Posterior cingulate gyrus (tissue), 11 donors: ENCODE results near the gene GSX1.

Experiments used
- DNase-seq, 10 donors: peaks; one replicate each; pipeline versions ENCODE4 v3.0.0 to v3.0.0-alpha.2; 2020 to 2021; ENCODE audit warnings: mixed read lengths in 3 of 10
- intact Hi-C: fragments of 100-400 bp; cut with DNase I; formaldehyde crosslinking; loops from one replicate; pipeline ENCODE4 v1.15.1; 2023

Gene GSX1

DNA sequence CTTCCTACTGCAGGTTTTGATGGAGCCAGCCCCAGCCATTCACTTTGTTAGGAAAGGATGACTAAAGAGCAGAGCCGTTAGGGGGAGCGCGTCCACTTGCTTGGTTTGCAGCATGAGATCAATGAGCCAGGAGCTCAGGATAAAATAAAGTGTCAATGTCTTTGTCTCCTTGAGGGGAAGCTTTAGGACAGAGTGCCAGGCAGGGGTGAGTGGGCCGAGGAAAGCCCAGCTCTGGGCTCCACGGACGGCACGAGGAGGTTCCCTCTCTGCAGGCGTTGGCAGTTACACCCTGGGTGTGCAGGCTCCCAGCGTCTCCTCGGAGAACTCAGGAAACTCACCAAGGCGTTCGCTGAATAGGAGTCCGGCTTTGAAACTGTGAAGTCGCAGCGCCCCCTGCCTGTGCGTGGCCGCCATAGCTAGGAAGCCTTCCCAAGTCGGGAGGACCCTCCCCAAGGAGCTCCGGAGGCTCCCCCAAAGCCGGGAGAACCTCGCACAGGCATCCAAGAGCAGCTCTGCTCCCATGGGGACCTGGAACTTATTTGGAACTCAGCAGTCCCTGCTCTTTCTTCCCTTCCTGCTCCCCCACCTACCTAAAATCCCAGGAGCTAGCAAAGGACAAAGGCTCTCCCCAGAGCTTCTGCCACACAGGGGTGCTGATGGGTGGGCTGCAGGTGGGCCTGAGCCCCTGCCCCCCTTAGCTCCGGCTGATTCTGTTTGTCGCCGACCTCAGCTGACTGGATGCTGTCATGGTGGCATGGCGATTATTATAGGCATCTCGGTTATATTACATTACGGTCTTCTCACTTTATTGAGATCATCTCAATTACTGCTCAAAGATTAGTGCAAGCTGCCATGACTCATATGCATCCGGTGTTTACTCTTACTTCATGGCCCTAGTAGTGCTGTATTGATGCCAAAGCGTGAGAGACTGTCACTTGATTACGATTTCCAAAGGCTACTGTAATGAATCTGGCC, 34.4 kb downstream of the GSX1 start:
- DNase-seq = peak; percentile 63 to 98 (median 82)
- intact Hi-C loops = loop anchor here (1.0 to 2.0 kb wide), 5 partner anchors 98 to 464 kb away; no protein-coding TSS in a partner anchor

DNA sequence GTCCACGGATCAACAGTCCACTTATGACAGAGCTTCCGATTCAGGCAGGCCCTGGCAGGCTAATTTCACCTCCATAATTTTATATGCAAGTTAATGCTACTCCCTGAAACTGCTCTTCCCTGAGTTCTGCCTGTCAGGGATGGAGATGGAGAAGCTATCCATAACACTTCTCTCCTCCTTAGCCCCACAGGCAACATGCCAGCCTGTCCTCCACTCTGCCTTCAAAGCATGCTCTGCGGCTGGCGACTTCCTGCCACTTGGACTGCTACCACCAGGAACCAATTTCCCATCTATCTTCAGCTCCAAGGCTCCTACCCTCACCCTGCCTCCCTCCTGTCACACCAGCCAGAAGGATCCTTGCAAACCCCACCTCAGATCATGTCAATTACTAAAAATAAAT, 35.4 kb downstream of the GSX1 start:
- DNase-seq = no peak
- intact Hi-C loops = loop anchor here (2.0 kb wide), 2 partner anchors 99 to 271 kb away; no protein-coding TSS in a partner anchor

DNA sequence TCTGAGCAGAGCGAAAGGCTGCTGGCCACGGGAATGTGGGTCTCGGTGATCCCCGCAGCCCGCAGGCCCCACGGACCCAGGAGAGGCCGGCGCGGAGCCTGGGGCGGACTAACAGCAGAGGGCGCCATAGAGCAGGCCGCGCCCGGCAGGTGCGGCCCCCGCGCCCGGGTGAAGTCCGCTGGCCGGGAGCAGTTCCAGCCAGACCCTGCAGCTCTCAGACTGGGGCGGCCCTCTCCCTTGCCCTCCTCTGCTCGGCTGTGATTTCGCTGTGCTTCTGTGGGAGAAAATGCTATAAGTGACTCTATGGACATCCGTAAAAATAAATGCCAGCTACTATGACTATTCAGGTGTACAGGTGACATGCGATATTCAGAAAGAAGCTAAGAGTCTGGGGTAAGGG, 37.7 kb downstream of the GSX1 start:
- DNase-seq = peak in 6 of 10 donors; percentile 6 to 86 (median 30)
- intact Hi-C loops = loop anchor here (2.0 to 10.0 kb wide), 2 partner anchors 125 to 155 kb away; no protein-coding TSS in a partner anchor

DNA sequence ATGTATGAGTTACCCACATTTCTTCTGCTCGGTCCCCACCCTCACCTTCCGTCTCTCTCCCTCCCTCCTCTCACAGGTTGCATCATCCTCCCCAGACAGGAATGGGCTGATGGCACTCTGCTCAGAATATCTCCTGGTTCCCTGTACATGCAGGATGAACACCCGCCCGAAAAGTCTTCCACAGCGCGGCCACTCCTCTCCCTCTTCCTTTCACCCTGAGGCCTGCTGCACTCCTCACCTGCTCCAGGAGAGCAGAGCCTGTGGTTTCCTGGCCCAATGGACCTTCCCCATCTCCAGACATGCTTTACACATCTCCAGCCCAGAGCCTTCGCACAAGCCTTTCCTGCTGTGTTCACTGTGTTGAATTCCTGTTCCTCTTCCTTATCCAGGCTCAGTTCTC, 40.9 kb downstream of the GSX1 start:
- intact Hi-C loops = loop anchor here (10.0 kb wide), 1 partner anchor 122 kb away; no protein-coding TSS in a partner anchor
- DNase-seq = peak in 1 of 10 donors; percentile 14

DNA sequence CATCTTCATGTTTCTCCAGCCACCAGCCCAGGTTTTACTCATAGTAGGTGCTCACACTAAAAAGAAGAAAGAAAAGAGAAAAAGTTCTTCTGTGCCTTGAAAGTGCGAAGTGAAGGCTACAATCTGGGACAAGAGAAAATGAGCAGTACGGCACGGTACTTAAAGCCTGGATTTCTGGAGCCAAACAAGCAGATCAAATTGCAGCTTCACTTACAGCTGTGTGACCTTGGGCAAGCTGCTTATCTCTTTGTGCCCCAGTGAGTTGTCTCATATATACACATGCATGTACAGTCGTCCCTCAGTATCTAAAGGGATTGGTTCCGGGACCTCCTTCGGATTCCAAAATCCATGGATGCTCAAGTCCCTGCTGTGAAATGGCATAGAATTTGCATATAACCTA, 41.8 kb downstream of the GSX1 start:
- intact Hi-C loops = loop anchor here (10.0 kb wide), 1 partner anchor 121 kb away; no protein-coding TSS in a partner anchor
- no peak for DNase-seq

DNA sequence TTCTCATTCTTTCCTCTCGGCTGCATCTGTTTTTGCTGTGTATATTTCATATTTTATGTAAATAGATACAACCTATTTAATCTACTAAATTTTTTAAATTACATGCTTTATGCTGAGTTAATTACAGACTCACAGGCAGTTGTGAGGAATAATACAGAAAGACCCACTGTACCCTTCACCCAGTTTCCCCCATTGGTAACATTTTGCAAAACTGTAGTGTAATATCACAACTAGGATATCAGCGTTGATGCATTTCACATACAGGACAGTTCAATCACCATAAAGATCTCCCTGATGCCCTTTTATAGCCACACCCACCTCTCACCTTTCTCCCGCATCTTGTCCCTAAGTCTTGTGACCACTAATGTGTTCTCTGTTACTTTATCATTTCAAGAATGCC, 43.5 kb downstream of the GSX1 start:
- no peak for DNase-seq
- intact Hi-C loops = loop anchor here (10.0 kb wide), 1 partner anchor 119 kb away; no protein-coding TSS in a partner anchor

DNA sequence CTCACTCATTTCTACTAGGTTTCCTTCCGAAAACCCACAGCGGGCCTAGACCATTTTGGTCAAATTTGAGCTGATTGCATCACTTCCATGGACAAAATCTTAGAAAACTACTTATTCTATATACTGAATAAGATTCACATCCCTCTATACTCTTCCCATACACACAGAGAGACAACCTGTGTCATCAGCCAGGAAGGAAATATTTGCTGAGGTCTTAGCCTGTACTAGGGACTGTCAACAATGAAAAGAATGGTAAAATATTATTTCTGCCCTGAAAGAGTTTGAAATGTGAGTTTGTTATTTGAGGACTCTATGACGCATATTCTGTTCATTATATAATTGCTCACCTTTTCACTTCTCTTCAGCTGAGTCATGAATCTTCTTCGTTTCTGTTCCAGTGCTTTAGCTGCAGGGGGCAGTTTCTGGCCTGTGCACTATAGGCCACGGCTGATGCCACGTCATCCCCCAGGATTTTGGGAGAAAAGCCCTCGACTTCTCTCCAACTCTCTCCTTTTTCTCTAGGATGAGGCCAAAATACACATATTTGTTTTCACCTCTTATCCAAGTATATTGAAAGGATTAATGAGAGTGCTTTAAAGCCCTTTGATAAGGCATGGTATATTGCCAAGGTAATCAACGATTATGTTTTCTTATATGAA, 47.7 kb downstream of the GSX1 start:
- DNase-seq = no peak
- intact Hi-C loops = loop anchor here (10.0 kb wide), 1 partner anchor 115 kb away; no protein-coding TSS in a partner anchor

DNA sequence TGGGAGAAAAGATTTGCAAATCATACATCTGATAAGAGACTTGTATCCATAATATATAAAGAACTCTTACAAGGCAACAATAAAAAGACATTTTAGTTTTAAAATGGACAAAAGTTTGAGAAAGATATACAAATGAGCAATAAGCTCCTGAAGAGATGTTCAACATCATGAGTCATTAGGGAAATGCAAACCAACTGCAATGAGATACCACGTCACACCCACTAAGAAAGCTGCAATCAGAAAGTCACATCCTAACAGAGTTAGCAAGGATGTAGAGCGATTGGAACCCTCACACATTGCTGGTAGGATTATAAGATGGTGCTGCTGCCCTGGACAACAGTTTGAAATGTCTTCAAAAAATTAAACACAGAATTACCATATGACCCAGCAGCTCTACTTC, 50.3 kb downstream of the GSX1 start:
- intact Hi-C loops = no loop called here
- DNase-seq = no peak
